Measurements from ENCODE around the gene TBX15. TPM values are rescaled to one million over a fixed set of nuclear protein-coding genes. Genes with fewer than 3 reads are reported as not detected.

TBX15 gene
- total RNA-seq, 2 donors from 2014 or later = not detected

GRCh38 chr1:118991448-118991847 is 3.3 kb upstream of the TBX15 start:
- no peak overlapping the region for H3K27ac Mint-ChIP-seq
- H3K36me3 Mint-ChIP-seq = peaks cover 40 to 43% of the 10 kb centered on the region in 2 donors
- ATAC-seq (no peak), DNase-seq (ENCODE audit: low spot score in 2 of 2) (no peak)
- H3K9me3 Mint-ChIP-seq = peaks cover 4% of the 10 kb centered on the region in 2 donors

DNA sequence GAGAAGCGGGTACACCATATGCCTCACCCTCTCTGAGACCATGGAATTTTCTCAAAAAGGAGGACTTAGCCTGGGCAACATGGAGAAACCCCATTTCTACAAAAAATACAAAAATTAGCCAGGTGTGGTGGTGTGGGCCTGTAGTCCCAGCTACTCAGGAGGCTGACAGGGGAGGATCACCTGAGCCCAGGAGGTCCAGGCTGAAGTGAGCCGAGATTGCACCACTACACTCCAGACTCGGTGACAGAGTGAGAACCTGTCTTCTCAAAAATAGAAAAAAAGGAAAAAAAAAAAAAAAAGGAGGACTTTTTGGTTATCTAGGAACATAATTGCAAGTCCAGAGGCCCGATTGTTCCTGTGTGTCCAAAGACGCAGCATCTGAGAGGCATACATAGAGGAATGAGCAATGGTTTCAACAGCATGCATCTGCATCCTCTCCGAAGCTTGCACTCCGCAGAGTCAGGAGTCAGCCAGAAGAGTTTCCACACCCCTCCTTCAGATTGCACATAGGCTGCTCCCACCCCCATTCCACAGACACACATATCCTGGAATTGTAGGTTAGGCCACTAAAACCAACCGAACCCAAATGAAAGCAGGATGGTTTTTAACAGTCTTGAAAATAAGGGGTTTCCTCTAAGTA is 2.5 kb upstream of the TBX15 start:
- ATAC-seq (no peak), DNase-seq (ENCODE audit: low spot score in 2 of 2) (no peak)
- Mint-ChIP-seq H3K27ac (no peak overlapping the region), H3K9me3 (peaks cover 4% of the 10 kb centered on the region in 2 donors), H3K36me3 (peaks cover 44 to 49% of the 10 kb centered on the region in 2 donors)

DNA sequence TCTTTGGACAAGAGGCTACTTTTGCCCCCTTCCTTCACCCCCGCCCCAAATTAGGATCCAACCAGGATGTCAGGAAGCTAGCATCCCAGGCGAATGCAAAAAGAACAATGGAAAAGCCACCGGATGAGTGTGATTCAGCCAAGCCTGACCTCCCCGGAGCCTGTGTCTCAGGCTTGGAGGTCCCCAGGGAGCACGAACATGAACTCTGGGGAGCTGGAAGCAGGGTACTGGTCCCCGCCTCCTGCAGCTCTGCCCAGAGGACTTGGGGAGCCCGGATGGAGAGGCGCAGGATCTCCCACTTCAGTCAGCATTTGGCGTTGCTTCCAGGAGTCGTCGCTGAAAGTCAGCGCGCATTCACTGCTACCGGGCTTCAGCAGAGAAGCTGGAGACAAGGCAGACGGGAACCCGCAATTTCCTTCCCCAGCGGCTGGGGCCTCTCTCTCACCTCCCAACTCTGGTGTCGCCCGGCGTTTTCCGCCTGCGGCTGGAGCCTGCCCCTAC is 1.8 kb upstream of the TBX15 start:
- no peak overlapping the region for H3K27ac Mint-ChIP-seq
- peaks cover 4% of the 10 kb centered on the region in 2 donors for H3K9me3 Mint-ChIP-seq
- ATAC-seq = no peak

GRCh38 chr1:118989006-118989815 is 1.1 kb upstream of the TBX15 start:
- ATAC-seq (no peak), DNase-seq (ENCODE audit: low spot score in 2 of 2) (no peak)
- Mint-ChIP-seq H3K27ac (no peak overlapping the region), H3K9me3 (peaks cover 4 to 7% of the 10 kb centered on the region in 2 donors), H3K36me3 (peaks cover 58 to 61% of the 10 kb centered on the region in 2 donors)

More for the DNA sequence above, 1.8 kb upstream of the TBX15 start:
- peaks cover 50 to 56% of the 10 kb centered on the region in 2 donors for H3K36me3 Mint-ChIP-seq
- no peak for DNase-seq (ENCODE audit: low spot score in 2 of 2)

DNA sequence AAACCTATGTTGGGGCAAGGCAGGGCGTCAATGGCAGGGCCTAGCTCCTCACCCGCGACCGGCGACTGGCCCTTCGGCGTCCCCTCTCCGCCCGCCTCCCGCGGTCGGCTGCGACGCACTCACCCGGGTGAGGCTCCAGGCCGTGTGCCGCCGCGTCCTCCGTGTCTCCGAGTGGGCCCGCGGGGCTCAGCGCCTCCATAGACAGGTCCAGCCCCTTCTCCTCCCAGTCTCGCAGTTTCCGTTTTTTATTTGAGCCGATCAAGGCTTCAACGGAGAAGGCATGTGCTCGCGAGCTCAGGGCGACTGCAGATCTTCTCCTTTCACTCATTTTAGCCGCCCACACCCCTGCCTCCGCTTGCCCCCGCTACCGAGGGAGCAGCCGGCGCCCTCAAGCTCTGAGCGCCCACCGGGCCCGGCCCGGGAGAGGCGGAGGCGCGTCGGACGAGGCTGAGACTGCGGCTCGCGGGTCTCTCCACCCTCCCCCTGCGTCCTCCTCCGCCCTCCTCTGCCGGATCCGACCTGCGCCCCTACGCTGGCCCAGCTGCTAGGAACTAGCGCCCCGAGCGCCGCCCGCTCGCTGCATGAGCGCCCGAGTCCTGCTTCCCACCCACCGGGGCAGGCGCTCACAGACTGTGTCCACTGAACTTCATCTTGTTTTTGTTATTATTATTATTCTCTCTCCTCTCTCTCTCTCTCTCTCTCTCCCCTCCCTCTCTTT is 516 bp downstream of the TBX15 start:
- H3K27ac Mint-ChIP-seq = no peak overlapping the region
- DNase-seq (ENCODE audit: low spot score in 2 of 2) = no peak

DNA sequence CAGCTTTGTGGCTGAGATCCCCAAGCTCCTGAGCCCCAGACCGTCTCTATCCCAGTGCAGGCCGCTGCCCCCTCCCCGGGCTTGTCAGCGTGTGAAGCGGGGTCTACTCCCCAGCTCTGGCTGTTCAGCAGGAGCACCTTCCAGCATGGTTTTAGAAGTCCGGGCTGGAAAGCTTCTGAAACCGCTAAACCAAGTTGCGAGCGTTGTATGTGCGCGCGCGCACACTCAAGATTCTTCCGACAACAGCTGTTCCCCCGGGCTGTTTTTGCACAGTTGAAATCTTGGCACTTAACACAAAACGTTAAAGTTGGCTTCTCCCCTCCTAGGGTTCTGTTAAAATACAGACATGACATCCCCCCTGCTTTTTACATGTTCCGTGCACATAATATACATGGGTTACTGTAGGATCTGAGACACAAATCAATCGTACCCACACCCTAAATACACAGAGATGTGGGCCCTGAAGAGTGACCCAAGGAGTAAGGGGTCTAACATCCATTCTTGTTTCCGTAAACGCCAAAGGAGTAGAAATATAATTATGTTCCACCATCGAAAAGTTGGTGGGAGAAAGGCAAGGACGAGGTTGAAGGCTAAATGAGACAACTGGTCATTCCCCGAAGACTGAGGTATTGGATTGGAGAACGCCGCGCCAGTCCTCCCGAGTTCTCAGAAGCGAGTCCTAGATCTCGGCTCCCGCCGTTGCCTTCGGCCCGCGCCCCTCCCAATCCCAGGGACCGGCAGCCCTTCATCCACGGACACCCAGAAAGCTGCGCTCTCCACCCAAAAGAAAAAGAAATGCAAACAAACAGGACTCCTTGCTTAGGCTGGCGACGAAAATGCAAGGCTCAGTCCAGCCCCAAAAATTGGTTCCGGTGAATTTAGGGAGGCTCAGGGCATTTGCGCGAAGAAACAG is 1.3 kb downstream of the TBX15 start:
- H3K9me3 Mint-ChIP-seq = peaks cover 3 to 9% of the 10 kb centered on the region in 2 donors
- ATAC-seq = no peak
- peak overlapping the region in 1 of 2 donors; percentile 90 for H3K27ac Mint-ChIP-seq
- H3K36me3 Mint-ChIP-seq = peaks cover 59 to 61% of the 10 kb centered on the region in 2 donors
- no peak for DNase-seq (ENCODE audit: low spot score in 2 of 2)

More for the DNA sequence above, 516 bp downstream of the TBX15 start:
- H3K36me3 Mint-ChIP-seq = peaks cover 64 to 67% of the 10 kb centered on the region in 2 donors
- ATAC-seq = peak in 1 of 2 donors; percentile 32
- peaks cover 3 to 13% of the 10 kb centered on the region in 2 donors for H3K9me3 Mint-ChIP-seq

GRCh38 chr1:118985640-118986554 is 2.2 kb downstream of the TBX15 start:
- no peak for ATAC-seq
- Mint-ChIP-seq H3K36me3 (peaks cover 57 to 59% of the 10 kb centered on the region in 2 donors), H3K9me3 (peaks cover 3 to 9% of the 10 kb centered on the region in 2 donors), H3K27ac (peak overlapping the region in 1 of 2 donors; percentile 90)
- DNase-seq (ENCODE audit: low spot score in 2 of 2) = no peak

GRCh38 chr1:118984722-118985639 is 3.2 kb downstream of the TBX15 start:
- ATAC-seq (no peak), DNase-seq (ENCODE audit: low spot score in 2 of 2) (no peak)
- peaks cover 3 to 9% of the 10 kb centered on the region in 2 donors for H3K9me3 Mint-ChIP-seq
- H3K27ac Mint-ChIP-seq = peak overlapping the region in 1 of 2 donors; percentile 90
- H3K36me3 Mint-ChIP-seq = peaks cover 59 to 62% of the 10 kb centered on the region in 2 donors

- ATAC-seq (no peak), DNase-seq (ENCODE audit: low spot score in 2 of 2) (no peak)
- H3K27ac Mint-ChIP-seq = peak overlapping the region in 1 of 2 donors; percentile 90
- peaks cover 58 to 59% of the 10 kb centered on the region in 2 donors for H3K36me3 Mint-ChIP-seq
- H3K9me3 Mint-ChIP-seq = peaks cover 3 to 9% of the 10 kb centered on the region in 2 donors
Measured at GRCh38 chr1:118984086-118984721, 3.9 kb downstream of the TBX15 start.

- ATAC-seq (no peak), DNase-seq (ENCODE audit: low spot score in 2 of 2) (no peak)
- H3K36me3 Mint-ChIP-seq = peaks cover 55 to 56% of the 10 kb centered on the region in 2 donors
- peak overlapping the region in 1 of 2 donors; percentile 68 for H3K27ac Mint-ChIP-seq
- H3K9me3 Mint-ChIP-seq = peaks cover 3 to 9% of the 10 kb centered on the region in 2 donors
Measured at GRCh38 chr1:118983558-118984041, 4.5 kb downstream of the TBX15 start.

DNA sequence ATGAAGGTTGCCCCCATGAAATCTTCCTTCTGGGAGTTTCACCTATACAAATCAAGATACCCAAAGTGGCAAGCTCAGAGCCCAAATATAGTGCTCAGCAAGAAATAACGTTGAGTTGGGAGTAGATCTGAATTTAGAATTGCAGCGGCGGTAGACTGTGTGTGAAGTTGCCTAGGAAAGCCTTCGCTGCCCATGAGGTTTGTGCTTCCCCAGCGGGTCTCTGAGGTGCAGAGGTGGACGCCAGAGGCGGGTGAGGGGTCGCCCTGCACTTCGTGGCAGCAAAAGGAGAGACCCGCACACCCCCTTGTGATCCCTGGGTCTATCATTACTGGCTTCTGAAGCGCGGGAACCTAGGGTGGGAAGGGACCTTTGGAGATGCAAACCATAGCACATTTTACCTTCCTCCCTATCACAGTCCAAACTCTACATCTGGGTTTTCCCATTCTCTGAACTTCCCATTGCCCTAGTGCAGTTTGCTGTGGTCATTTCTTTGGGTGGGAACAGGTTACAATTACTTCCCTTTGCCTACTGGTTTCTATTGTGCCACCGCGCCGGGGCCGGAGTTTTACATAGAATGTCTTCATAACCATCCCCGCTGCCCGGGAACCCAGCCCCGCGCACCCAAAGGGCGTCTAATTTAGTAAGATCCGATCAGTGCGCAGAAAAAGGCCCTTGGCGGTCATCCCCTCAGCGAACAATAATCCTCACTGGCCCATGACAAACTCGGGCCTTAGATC is 5.2 kb downstream of the TBX15 start:
- Mint-ChIP-seq H3K27ac (no peak overlapping the region), H3K36me3 (peaks cover 50 to 52% of the 10 kb centered on the region in 2 donors), H3K9me3 (peaks cover 3 to 9% of the 10 kb centered on the region in 2 donors)
- DNase-seq (ENCODE audit: low spot score in 2 of 2) (no peak), ATAC-seq (no peak)

- H3K36me3 Mint-ChIP-seq = peaks cover 50 to 52% of the 10 kb centered on the region in 2 donors
- no peak for DNase-seq (ENCODE audit: low spot score in 2 of 2)
- H3K9me3 Mint-ChIP-seq = peaks cover 3 to 12% of the 10 kb centered on the region in 2 donors
- H3K27ac Mint-ChIP-seq = no peak overlapping the region
- ATAC-seq = no peak
Measured at GRCh38 chr1:118982266-118982665, 5.9 kb downstream of the TBX15 start.

GRCh38 chr1:118981436-118981835 is 6.7 kb downstream of the TBX15 start:
- Mint-ChIP-seq H3K27ac (no peak overlapping the region), H3K9me3 (peaks cover 3 to 12% of the 10 kb centered on the region in 2 donors), H3K36me3 (peaks cover 42 to 44% of the 10 kb centered on the region in 2 donors)
- DNase-seq (ENCODE audit: low spot score in 2 of 2) (no peak), ATAC-seq (no peak)
